ENCODE measurements around the gene FOXA1.

The FOXA1 gene

DNA sequence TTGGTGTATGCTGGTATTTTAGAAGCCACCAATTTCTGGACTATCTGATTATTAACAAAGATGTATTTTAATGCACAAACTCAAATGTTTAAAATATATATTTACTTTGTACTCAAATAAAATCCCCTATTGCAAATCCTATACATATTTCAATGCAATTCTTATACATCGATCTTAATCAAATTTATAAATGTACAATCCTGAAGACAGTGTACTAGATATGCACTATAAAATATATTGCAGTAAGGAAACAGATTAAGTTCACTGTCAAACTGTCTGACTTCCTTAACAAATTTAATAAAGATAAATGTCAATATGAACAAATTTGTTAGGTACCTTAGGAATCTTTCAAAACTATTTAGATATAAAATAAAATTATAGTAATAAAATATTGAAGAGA is 43.9 kb downstream of the FOXA1 start:
- no peak for DNase-seq

DNA sequence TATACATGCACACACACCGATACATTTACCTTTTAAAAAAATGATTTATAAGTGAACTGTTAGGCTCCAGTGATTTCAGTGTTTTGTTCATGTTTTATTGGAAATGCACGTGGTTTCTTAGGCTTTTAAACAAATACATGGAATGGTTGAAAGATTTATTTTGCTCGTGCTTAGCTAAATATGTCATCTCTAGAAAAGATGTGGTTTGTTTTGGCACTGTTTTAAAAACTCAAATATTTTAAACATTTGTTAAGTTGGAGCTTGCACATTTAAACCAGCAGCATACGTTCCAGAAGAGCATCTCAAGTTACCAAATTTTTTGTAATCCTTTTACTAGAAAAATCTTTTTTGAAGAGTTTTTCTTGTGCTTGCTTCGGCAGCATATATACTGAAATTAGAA is 44.5 kb downstream of the FOXA1 start:
- DNase-seq = no peak

DNA sequence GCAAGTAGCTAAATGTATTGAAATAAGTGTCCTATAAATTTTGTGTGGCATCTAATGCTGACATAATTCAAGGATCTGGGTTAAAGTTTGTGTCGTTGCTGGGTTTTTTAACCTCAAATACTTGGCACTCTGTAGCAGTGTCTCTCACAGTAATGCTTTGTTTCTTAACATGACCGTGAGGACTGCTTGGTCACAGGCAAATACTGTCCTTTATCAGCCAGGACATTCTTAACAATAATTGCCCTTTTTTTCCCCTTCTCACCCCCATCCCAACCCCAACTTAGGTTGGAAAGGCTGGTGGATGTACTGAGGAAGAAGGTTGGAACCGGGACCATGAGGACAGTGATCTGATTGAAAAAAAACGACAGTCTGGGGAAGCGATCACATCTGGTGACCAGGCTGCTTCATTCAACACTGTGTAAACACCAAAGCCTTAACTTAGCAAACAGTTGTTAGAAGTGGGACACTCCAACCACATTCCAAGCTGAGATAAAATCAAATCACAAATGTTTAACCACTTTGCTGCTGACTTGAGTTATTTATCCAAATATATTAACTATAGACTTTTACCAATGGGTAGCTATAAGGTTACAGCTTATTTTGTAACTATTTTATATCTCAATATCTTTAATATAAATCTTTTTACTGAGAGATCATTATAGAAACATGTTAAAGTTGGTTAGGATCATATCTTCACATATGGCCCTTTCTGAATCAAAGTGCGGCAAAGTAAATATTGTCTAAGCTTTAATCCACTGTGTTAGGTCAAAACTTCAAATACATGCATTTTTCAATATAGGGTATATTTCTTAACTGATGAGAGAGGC is 48.2 kb downstream of the FOXA1 start:
- DNase-seq = no peak

DNA sequence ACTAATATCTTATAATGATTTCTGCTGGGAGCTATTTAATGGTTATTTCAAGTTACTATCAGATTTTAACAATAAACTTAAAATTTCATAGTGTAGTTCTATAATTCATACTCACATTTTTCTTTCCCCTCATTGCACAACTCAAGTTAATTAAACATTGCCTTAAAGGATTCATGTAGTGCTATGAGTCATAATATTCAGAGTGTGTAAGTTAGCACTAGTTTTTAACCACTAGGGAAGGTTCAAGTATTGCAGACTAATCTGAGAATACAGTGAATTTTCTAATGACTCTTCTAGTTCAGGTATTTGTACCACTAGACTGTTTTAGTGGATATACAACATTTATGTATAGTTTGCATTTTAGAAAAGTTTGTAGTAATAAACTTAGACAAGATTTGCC is 49.9 kb downstream of the FOXA1 start:
- no peak for DNase-seq

DNA sequence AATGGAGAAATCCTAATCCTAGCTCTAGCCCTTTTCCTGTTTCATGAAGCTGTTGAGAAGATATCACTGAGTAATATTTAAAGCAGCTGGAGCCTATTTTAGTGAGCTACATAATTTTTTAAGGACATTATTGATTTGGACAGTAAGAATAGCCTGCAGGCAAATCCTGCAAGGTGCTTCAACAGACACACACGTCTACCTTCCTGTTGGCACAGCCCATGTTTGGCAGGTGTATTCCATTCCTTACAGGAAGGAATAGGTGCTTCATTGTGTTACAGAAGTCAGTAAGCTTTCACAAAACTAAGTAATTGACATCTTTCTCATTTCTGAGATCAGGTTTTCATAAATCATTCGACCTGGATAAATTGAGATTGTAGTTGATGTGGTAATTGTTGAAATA is 50.6 kb downstream of the FOXA1 start:
- no peak for DNase-seq

DNA sequence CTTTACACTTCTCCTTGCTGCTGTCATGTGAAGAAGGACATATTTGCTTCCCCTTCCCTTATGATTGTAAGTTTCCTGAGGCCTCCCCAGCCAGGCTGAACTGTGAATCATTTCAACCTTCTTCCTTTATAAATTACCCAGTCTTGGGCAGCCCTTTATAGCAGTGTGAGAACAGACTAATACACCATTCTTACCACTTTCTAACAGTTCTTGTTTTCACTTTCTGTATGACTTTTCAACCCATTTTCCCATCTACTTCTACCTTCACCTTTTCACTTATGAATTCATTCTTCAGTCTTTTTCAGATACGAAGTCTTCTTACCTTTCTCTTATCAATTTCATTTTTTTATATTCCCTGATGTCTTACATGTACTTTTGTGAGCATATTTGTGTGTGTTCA is 55.1 kb downstream of the FOXA1 start:
- DNase-seq = no peak

All from bone marrow (tissue), 2 donors.